HG03342 (cell line): ENCODE measurements around the gene SYNPO.

Experiments
- ATAC-seq: cut with Tn5 transposase; IDR thresholded peaks from one replicate; pipeline ENCODE4 v1.9.1; 2021; ENCODE audit warnings: mild to moderate bottlenecking, moderate library complexity; ENCODE audit not compliant: unreplicated experiment

SYNPO gene

GRCh38 chr5:150624334-150625163 lies 15.9 kb upstream of the SYNPO start:
- peak; percentile 35 for ATAC-seq

DNA sequence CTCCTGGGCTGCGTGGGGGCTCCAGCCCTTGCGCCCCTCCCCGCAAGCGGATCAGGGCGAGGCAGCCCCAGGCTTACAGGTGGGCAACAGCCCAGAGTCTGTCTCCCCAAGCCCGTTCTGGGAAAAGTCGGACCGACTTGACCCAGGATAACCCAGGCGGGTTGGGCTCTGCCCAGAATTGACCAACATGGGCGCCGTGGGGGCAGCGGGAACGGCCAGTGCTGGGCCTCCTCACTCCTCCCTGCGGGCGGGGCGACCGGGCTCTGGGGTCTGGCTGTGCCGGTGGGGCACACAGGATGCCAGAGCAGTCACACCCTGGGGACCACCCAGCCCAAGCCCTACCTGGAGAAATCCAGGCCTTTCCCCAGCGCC lies 15.3 kb upstream of the SYNPO start:
- ATAC-seq, result no peak

- peak; percentile 49 for ATAC-seq
Measured at GRCh38 chr5:150625831-150626746, 14.4 kb upstream of the SYNPO start.

DNA sequence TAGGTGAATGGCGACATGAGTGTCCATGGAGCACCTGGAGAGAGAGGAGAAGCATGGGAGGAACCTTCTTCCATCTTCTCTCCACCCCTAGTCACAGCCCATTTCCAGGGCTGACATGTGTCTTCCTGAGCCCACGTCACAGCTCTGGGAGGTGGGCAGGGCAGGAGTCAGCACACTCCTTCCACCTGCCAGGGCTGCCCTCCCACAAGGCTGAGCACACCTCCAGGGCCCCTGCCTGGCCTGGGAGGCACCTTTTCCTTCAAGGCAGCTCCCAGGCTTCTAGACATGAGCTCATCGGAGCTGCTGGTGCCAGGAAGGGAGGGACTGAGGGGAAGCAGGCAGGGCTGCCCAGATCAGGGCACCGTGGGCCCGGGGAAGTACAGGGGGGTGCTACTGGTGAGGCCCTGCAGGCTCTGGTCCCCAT lies 13.6 kb upstream of the SYNPO start:
- ATAC-seq, result no peak

DNA sequence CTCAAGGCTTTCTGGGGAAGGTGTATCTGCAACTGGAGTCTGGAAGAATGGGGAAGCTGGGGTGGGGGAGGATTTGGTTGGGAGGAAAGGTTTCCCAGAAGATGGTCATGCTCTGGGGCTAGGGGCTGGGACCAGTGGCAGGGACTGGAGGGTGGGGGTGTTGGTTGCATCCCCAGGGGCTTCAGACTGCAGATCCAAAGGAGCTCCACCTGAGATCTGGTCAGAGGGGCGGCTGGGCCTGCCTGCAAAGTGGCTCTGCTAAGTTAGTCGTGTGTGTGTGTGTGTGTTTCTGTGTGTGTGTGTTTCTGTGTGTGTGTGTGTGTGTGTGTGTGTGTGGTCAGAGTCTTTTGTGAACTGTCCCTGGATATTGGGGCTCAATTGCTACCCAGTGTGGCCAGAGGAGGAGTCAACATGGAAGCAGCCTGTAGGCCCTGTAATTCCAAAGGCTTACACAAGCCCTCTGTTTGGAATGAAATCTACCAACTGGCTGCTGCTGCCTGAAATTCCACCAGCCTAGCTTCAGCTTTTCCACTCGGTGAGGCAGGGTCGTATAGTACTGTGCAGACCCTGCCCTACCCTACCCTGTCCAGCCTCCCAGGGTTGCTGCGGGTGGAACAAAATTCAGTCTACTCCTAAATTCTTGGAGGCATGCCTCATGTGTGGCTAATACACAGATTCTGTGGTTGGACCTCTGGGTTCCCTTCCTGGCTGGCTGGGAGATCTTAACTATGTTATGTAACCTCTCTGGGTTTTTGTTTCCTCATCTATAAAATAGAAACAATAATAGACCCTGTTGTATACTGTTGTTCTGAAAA lies 12.5 kb upstream of the SYNPO start:
- ATAC-seq, result no peak

DNA sequence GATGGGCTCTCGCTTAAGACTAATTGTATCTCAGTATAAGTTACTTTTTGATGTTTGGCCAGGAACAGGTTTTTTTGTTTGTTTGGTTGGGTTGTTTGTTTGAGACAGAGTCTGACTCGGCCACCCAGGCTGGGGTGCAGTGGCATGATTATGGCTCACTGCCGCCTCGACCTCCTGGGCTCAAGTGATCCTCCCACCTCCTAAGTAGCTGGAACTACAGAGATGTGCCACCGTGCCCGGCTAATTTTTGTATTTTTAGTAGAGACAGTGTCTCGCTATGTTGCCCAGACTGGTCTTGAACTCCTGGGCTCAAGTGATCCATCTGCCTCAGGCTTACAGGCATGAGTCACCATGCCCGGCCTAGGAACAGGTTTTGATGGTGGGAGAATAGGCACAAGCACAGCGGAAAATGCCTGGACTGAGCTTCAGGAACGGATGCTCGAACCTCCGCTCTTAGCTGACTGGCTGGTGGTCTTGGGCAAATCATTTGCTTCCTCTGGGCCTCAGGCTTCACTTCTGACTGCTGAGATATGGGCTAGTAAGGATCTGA lies 11.4 kb upstream of the SYNPO start:
- no peak for ATAC-seq

DNA sequence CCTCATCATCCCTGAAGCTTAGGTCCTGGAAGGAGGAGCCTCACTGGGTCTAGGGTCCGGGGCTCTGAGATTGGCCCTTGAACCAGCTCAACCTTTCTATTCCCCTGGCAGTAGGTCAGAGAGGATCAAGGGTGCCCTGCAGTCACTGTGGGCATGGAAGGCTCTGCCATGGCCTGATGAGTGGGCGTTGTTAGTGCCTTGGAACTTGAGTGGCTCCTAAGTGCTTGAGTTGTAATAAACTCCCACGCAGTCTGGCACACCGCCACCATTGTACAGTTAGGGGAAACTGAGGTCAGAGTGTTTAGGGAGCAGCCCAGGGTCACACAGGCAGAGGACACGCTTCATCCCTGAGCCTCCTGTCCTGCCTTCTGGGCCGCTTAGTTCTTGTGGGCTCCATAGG lies 10.4 kb upstream of the SYNPO start:
- no peak for ATAC-seq

- no peak for ATAC-seq
Measured at GRCh38 chr5:150630461-150631325, 9.8 kb upstream of the SYNPO start.

GRCh38 chr5:150631326-150631701 lies 9.1 kb upstream of the SYNPO start:
- ATAC-seq, result no peak

DNA sequence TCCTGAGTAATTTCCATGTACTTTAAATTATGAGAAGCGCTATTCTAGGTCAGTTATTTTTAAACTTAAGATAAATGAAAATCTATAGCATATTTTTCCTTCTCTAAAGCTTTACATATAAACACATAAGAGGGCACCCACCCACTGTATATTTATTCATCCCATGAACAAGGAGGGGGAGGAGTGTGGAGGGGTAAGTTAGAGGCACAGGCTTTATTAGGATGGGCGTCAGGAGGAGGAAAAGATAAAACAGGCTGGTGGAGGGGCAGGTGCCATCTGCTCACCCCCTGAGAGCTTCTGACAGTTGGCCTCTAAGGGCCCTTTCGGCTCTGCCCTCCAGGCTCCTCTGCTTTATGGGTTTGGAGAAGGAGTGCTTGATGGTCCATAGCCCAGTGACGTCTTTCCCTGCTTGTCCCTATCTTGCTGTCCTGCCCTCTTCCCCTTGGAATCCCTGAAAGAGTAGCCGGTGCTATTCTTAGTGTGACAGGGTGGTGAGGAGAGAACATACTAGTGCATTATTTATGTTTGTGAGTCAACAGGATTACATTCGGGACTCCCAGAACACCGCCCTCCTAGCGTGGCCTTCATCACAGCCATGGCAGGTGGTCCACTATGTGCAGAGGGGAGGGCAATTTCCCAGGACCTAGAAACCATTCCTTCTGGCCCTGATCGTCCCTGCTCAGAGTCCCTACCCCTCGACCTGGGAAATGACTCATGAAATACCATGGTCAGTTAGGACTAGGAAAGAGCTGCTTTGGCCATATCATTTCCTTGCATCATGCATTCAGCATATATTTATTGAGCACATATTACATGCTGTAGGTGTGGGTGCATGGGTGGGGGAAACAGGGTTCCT lies 7.9 kb upstream of the SYNPO start:
- no peak for ATAC-seq

GRCh38 chr5:150633429-150633828 lies 7.0 kb upstream of the SYNPO start:
- no peak for ATAC-seq

DNA sequence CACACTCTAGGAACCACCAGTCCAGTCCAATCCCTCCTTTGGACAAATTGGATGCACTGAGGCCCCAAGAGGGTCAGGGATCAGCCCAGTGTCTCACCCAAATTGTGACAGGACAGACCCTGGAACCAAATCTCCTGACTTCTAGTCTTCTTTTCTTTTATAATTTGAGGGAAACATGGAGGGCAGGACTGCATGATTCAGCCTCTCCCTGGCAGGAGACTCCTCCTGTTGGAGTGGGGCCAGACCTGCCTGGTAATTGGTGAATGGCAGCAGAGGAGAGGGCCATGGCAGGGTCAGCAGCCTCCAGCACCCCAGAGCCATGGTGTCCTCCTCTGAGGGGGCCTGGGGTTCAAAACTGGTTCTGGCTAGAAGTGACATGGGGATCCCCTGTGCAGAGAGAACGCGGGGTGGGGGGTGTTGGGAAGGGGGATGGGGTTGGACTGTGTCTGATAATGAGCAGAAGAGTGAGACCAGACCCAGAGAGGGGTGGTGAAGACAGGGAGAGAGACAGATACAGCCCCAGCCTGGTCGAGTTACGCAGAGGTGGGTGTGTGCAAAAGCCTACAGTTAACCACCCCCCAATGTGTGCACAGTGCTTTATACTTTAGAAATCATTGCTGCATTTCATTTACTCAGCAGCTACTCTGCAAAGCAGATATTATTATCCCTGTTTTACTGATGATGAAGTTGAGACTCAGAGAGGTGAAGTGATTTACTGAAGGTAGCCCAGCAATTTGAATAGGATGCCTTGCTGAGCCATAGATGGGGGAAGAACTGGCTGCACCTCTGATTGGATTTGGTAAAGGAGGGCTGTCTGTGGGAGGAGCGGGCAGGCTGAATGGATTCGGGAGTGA lies 3.8 kb upstream of the SYNPO start:
- no peak for ATAC-seq

- no peak for ATAC-seq
Measured at GRCh38 chr5:150637245-150638052, 3.0 kb upstream of the SYNPO start.

DNA sequence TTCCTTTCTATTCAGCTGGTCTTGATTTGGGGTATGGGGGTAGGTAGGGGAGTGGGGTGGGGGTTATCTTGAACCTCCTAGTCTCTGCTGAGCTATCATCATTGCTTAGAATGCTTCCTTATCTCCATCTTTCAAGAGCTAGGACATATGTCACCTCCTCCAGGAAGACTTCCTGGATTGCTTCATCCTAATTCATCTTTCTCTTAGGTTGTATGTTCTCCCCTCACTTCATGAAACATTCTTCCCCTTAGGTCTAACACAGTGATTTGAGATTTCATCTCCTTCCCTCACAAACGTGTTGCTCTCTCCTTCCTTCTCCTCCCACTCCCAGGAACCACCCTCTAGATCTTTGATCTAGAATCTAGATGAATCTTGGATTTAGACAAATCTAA lies 2.4 kb upstream of the SYNPO start:
- ATAC-seq, result no peak

GRCh38 chr5:150638488-150639376 lies 1.7 kb upstream of the SYNPO start:
- ATAC-seq, result no peak

GRCh38 chr5:150639377-150639692 lies 1.1 kb upstream of the SYNPO start:
- no peak for ATAC-seq
